K562 (cell line): Measurements from ENCODE around the gene LRCOL1.

ENCODE experiments used
- CBX8 ChIP-seq: fragments of 200-600 bp; sonication (generic); IDR thresholded peaks from 2 replicates; pipeline ENCODE4 v1.6.1; 2012; ENCODE audit warnings: borderline replicate concordance, mixed run types, low read depth, mild to moderate bottlenecking, moderate library complexity, mixed read lengths, low read length, control low read depth, inconsistent platforms; ENCODE audit not compliant: poor library complexity, severe bottlenecking; ENCODE audit errors: extremely low read depth
- CREB1 ChIP-seq, 2 experiments: sonication (generic) in 1 of 2; formaldehyde crosslinking in 1 of 2; IDR thresholded peaks; 2 replicates each; pipeline versions ENCODE4 v1.6.1 to v1.8.0; 2012 to 2022; ENCODE audit warnings: inconsistent platforms in 1 of 2, mild to moderate bottlenecking in 1 of 2, missing genetic modification reagents in 1 of 2, moderate library complexity in 1 of 2
- CREB5 ChIP-seq: fragments of 250-450 bp; sonication (Bioruptor Pico); IDR thresholded peaks from 2 replicates; pipeline ENCODE4 v1.5.0; 2020; ENCODE audit warnings: mild to moderate bottlenecking
- CTCF ChIP-seq, 3 experiments: IDR thresholded peaks in 2 of 3; conservative IDR thresholded peaks in 1 of 3; 2 replicates each; pipeline ENCODE4 v1.5.1; 2011 to 2012; ENCODE audit warnings: low read length in 3 of 3, mild to moderate bottlenecking in 3 of 3, control low read depth in 2 of 3, improper control_type of control experiment in 1 of 3, inconsistent platforms in 1 of 3, low read depth in 1 of 3, mixed read lengths in 1 of 3, moderate library complexity in 1 of 3; ENCODE audit not compliant: insufficient read depth in 2 of 3
- FOXK2 ChIP-seq, 2 experiments: fragments of 450-650 bp; IDR thresholded peaks in 1 of 2; conservative IDR thresholded peaks in 1 of 2; 2 replicates each; pipeline ENCODE4 v1.6.1; 2016; ENCODE audit warnings: low read depth in 2 of 2, mild to moderate bottlenecking in 1 of 2
- NR2C2 ChIP-seq, 2 experiments: fragments of 200-800 bp in 1 of 2; sonication (Bioruptor generic) in 1 of 2; sonication (generic) in 1 of 2; formaldehyde crosslinking in 1 of 2; IDR thresholded peaks; 2 replicates each; pipeline versions ENCODE4 v1.6.1 to v1.8.0; 2016 to 2022; ENCODE audit warnings: mild to moderate bottlenecking in 1 of 2, missing compliant biosample characterization in 1 of 2, missing genetic modification characterization in 1 of 2, missing genetic modification reagents in 1 of 2
- THAP7 ChIP-seq: fragments of 250-450 bp; sonication (Bioruptor Pico); IDR thresholded peaks from 2 replicates; pipeline ENCODE4 v1.5.0; 2021
- U2AF2 ChIP-seq: fragments of 200-400 bp; formaldehyde crosslinking; optimal IDR thresholded peaks from 2 replicates; pipeline ENCODE3; 2017; ENCODE audit warnings: low read depth, mild to moderate bottlenecking, low read length
- ZBTB1 ChIP-seq: sonication (generic); formaldehyde crosslinking; IDR thresholded peaks from 2 replicates; pipeline ENCODE4 v1.8.1; 2023; ENCODE audit warnings: missing genetic modification reagents, low read depth, mild to moderate bottlenecking, borderline replicate concordance
- ZNF398 ChIP-seq: fragments of 250-450 bp; sonication (Bioruptor Pico); IDR thresholded peaks from 2 replicates; pipeline ENCODE4 v1.8.0; 2021; ENCODE audit warnings: moderate library complexity, mild to moderate bottlenecking, inconsistent platforms
- TF ChIP-seq, protein P1 (sequence below): fragments of 450-650 bp; IDR thresholded peaks from one replicate; pipeline ENCODE4 v1.6.1; 2018; ENCODE audit warnings: mild to moderate bottlenecking, moderate library complexity; ENCODE audit not compliant: partially characterized antibody
- TF ChIP-seq, protein P2 (sequence below): fragments of 250-450 bp; sonication (Bioruptor Pico); IDR thresholded peaks from 2 replicates; pipeline ENCODE4 v1.5.0; 2022; ENCODE audit warnings: mild to moderate bottlenecking

DNA sequence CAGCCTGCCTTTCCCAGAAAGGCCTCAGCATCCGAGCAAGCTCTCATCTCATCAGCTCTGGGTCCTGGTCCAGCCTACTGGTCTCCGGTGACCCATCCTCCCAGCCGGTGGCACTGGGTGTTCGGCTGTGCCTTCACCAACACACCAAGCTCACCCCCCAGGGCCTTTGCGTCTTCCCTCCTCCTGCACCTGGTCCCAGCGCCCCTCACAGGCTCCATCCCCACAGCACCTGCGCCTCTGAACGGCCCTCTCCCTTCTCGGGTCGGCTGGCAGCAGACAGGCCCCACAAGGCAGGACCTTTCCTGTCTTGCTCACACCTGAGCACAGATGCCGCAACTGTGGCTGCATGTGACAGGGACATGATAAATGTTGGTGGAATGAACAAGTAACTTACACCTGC lies 21.3 kb upstream of the LRCOL1 start:
- TF ChIP-seq THAP7 (CRISPR knock-in tag) (no peak), NR2C2 (CRISPR knock-in tag; IDR thresholded peaks at IDR 0.05) (no peak), NR2C2 (tag; IDR thresholded peaks at IDR 0.05) (no peak), CREB5 (no peak), FOXK2 (conservative IDR thresholded peaks at IDR 0.05 in 1 of 2, IDR thresholded peaks at IDR 0.05 in 1 of 2; ENCODE audit: low read depth in 2 of 2) (no peak), CTCF (IDR thresholded peaks at IDR 0.05 in 2 of 3, conservative IDR thresholded peaks at IDR 0.05 in 1 of 3; ENCODE audit: insufficient read depth in 2 of 3, low read depth in 1 of 3, low read length in 3 of 3) (no peak), ZNF398 (CRISPR knock-in tag) (no peak), CREB1 (IDR thresholded peaks at IDR 0.05) (no peak), CREB1 (CRISPR knock-in tag; IDR thresholded peaks at IDR 0.05) (no peak), ZBTB1 (CRISPR knock-in tag) (no peak), U2AF2 (no peak), CBX8 (no peak)
- TF ChIP-seq, protein P1, sequence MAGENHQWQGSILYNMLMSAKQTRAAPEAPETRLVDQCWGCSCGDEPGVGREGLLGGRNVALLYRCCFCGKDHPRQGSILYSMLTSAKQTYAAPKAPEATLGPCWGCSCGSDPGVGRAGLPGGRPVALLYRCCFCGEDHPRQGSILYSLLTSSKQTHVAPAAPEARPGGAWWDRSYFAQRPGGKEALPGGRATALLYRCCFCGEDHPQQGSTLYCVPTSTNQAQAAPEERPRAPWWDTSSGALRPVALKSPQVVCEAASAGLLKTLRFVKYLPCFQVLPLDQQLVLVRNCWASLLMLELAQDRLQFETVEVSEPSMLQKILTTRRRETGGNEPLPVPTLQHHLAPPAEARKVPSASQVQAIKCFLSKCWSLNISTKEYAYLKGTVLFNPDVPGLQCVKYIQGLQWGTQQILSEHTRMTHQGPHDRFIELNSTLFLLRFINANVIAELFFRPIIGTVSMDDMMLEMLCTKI = no peak
- TF ChIP-seq, protein P2, sequence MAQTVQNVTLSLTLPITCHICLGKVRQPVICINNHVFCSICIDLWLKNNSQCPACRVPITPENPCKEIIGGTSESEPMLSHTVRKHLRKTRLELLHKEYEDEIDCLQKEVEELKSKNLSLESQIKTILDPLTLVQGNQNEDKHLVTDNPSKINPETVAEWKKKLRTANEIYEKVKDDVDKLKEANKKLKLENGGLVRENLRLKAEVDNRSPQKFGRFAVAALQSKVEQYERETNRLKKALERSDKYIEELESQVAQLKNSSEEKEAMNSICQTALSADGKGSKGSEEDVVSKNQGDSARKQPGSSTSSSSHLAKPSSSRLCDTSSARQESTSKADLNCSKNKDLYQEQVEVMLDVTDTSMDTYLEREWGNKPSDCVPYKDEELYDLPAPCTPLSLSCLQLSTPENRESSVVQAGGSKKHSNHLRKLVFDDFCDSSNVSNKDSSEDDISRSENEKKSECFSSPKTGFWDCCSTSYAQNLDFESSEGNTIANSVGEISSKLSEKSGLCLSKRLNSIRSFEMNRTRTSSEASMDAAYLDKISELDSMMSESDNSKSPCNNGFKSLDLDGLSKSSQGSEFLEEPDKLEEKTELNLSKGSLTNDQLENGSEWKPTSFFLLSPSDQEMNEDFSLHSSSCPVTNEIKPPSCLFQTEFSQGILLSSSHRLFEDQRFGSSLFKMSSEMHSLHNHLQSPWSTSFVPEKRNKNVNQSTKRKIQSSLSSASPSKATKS (CRISPR knock-in tag) = no peak
